ENCODE measurements around the gene FANCF.

Gene FANCF

DNA sequence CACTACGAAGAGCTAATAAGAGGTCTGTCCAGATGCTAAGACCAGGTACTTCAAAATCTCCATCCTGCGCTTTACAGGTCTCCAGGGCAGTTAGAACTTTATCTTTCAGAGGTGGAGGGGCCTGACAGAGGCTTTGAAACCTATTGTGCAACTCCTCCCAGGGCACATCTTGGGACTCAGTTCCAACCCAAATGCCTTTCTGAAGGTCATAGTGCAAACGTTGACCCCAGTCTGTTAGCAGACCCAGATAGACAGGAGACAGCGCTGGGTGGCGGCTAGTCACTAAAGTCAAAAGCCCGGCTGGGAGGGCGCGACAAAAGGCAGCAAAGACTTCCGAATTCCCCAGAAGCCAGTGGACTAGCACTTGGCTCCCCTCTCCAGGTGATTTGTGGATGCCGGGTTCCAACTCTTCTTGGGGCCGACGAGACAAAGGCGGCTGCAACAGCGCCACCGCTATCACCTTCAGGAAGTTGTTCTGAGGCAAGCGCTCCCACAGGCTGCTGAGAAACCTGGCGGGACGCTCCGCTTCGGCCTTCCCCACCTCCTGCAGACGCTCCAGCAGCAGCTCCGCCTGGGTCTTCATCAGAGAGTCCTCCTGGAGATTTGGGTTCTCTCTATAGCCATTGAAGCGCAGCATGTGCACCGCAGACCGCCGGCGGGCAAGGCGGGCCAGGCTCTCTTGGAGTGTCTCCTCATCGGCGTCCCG, 728 bp downstream of the FANCF start:
- DNase-seq = peak; percentile 62

DNA sequence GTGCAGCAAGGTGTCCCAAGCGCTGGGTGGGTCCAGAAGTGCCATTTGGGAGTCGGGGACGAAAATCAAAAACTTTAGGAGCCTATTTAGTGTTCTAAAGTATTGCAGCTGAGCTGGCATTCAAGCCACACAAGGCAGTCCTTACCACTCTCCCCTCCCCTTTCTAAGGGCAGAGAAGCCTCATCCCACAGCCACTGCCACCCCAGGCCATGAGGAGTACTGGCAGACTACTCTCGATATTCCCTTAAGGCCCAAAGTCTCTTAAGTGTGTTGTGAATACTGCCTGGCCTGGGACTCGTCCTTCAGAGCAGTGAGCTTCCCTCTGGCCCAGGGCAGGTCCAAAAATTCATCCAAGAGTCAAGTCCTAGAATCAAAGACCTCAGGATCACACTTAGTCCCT, 7.8 kb downstream of the FANCF start:
- no peak for DNase-seq

DNA sequence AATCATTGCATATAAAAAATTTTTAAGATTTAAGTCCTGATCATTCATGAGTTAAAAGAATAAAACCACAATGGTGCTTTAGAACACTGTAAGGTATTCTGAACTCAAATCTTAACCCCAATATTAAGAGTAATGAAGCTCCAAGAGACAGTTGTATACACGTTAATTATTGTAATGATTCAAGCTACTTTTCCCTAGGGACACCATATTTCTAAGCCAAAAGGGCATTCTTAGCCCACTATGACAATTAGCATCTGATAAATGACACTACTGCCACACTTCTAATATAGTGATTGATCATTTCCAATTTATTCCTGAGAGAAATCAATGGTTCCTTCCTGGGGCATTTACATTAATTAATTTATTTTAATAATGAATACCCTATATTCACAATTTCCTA, 21.7 kb downstream of the FANCF start:
- no peak for DNase-seq

DNA sequence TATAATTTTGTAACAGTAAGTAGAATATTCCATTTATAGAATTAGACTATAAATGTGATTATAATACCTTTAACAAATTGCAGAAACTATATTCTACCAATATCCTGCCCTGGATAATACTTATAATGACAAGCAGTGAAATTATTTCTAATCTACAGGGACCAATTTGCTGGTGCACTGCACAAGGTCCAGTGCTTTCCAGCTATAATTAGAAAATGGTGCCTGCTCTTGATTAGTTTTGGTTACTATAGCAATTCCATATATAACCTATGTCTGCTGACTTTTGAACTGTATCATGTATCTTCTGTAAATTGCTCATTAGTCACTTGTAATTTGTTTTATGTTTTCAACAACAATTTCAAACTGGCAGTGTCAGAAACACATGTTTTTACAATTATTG, 23.1 kb downstream of the FANCF start:
- DNase-seq = no peak

DNA sequence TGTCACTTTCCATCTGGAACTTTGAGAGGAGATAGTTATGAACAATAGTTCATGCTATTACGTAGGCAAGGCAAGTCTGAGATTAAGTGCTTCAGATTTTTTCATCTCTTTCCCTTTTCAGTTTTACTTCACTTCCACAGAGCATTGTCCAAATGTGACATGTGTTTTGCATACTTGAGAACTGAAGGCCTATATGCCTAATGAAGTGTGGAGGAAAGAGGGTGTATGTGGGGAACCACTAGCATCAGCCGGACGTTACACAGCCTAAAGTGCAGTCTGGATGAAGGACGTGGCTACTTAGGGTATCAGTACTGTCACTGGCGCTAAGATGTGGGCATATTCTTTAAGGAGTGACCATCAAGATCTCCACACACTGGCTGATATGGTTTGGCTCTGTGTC, 26.2 kb downstream of the FANCF start:
- no peak for DNase-seq

DNA sequence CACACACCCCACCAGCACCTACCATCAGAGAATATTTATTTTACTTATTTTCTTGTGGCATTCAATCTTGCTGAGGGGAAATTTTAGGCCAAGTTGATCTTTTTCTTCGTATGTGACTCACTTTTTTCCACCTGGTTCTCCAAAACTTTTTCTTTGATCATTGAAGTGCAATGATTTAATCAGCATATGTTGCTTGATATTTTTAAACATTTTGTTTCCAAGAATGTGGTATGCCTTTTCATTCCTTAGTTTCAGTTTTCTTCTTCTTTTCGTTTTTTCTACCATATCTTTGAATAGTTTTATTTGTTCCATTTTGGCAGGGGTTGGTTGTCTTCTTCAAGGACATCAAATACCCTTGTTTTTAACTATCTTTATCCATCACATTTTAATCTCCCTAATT, 28.6 kb downstream of the FANCF start:
- no peak for DNase-seq

DNA sequence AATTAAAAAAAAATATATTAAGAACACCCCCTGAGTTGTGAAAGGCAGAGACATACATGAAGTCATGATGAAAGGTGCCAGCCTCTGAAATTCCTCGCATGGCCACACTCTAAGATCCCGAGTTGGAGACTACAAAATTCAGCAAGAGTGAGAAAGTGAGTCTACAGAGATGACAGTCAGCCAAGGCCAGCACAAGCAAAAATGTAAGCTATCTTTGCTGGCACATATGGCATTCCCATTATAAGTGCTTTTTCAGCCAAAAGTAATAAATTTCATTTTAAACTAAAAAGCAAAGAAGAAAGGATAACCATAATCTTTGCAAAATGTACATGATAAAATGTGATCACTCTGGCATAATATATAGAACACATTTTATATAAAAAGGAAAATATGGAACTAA, 40.6 kb downstream of the FANCF start:
- no peak for DNase-seq

DNA sequence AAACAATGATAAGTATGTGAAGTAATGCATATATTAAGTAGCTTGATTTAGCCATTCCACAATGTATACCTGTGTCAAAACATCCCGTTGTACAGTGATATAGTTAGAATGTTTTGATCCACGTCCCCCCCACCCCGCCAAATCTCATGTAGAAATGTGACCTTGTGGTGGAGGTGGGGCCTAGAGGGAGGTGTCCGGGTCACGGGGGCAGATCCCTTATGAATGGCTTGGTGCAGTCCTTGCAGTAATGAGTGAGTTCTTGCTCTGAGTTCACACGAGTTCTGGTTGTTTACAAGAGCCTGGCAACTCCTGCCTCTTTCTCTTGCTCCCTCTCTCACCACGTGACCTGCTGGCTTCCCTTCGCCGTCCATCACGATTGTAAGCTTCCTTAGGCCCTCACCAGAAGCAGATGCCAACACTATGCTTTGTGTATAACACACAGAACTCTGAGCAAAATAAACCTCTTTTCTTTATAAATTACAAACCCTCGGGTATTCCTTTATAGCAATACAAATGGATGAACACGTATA, 41.6 kb downstream of the FANCF start:
- no peak for DNase-seq

DNA sequence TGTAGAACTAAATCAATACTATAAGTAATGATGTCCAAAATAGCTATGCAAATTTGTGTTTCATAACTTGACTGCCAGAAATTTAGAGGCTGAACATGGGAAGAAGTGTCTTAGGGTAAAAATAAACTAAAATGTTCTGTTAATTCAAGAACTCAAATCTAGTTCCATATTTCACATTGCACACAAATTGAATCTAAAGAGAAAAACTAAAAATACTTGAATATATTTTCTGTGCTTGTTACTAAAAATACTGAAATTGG, 43.5 kb downstream of the FANCF start:
- no peak for DNase-seq

DNA sequence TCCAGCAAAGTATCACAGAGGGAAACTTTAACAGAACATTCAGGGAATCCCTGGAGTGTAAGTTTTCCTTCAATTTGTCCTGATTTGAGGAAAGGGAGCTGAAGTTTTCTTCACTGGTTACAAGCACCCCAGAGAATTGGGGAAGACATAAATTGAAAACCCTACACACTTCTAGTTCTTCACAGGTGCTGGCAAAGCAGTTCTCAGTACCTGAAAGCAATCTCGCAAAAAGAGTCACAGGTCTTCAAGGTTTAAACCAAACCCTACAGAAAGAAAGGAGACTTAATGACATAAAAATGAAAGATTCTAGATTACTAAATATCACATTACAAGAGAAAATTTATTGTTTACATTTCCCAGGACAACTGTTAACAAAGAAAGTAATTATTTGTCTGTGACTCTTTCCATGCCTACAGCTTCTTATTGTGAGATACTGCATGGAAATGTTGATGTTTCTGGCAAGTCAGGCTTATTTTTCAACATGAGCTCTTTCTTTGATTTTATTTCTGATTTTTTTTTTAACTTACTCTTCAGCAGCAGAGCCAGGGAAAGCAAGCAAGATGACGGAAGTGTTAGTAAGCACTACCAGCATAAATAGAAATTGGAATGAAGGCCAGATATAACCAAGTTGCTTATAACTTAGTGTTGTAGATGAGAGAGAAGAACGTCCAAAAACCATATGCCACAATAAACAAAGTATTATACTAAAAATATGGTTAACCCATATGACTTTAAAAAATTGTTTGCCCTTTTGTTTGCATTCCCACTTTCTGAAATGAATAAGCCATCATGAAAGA, 44.1 kb downstream of the FANCF start:
- DNase-seq = no peak

DNA sequence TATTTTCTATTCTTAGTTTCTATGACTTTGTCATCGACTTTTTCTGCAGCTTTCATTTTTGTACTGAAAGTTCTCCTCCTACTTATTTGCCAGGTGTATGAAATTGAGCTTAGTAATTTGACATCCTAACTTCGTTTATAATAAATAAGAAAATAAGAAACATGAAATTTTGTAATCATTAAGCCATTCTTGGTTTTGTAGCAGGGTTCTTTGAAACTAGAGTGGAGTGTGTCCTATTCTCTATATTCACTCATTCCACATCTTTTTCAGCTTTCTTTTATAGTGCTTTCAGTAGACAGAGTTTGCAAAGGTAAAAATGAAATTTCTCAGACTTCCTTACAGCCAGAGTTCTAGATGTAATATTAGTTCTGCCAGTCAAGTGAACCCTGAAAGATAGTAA, 47.8 kb downstream of the FANCF start:
- DNase-seq = no peak
